SW 1271 (cell line): ENCODE results near the gene MYO6.

Source experiments
- DNase-seq, 2 experiments: peaks; one replicate each; lab custom pipeline; 2025; lab: John Stamatoyannopoulos, UW

Gene MYO6

DNA sequence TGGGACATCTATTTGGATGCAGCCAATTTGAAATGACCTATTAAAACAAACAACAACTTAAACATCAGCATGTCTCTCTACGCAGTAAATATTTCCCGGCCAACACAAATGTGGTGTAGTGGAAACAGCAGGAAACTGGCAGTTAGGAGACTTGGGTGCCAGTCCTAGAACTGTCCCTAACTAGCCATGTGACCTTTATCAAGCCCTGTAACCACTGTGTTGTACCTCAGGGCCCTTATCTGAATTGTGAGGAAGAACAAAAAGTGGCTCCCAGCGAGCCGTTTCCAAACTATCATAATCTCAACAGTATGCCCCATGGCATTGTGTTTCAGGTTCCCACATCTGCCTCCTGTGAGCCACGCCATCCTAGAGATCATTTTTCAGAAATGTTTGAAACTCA lies 198.9 kb downstream of the MYO6 start:
- no peak for DNase-seq

DNA sequence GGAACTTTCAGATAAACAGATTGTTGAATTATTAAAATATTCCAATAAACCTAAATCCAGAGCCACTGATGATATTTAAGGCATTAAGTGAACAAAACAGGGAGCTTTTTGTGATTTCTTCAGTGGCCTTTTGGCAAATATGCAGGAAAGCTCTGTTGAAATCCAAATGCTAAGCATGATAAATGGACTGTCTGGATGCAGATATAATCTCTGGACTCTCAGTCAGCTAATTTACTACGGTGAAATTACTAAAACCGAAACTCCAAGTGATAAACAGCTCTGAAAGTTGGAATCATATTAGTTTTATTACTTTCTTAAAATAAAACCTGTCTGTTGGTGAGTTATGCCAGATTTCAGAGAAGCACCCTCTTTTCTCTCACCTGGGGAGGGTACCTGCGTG lies 203.1 kb downstream of the MYO6 start:
- no peak for DNase-seq

DNA sequence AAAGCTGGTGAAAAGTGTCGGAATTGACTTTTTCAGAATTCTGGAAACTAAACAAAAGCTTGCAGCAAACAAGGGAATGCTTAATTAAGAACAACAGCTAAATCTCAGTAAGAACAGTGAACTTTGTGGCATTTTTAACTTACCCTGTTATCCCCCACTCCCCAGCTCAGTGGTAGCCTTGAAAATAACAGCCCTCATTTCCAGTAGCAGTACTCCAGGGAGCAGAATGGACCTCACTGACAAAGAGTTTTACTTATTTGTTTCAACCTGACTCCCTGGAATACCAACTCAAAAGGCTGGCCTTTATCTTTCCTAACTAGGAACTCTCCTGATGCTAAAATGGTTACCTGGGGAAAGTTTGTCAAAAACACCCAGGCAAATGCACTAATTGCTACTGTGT lies 214.5 kb downstream of the MYO6 start:
- no peak for DNase-seq

DNA sequence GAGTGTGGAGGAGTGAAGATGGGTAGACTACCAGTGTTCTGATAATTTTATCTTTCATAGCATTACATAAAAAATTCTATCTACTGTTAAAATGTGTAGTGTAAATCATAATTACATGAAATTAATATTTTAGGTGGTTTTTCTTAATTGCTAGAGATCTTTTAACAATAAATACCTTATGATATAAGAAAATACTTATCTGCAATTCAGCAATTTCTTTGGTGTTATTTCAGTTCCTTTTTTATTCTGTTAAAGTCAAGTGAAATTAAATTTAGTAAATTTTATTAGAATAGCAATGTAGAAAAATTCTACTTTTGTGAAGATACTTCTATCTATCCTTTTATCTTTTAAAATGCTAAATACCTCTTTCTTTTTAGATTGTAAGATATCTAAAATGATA lies 219.1 kb downstream of the MYO6 start:
- DNase-seq = no peak
